Measurements from ENCODE around the gene CEMIP. TPM values are rescaled to one million over a fixed set of nuclear protein-coding genes. Genes with fewer than 3 reads are reported as not detected.

The CEMIP gene
- total RNA-seq, 2 experiments from 2014 or later, result not detected

DNA sequence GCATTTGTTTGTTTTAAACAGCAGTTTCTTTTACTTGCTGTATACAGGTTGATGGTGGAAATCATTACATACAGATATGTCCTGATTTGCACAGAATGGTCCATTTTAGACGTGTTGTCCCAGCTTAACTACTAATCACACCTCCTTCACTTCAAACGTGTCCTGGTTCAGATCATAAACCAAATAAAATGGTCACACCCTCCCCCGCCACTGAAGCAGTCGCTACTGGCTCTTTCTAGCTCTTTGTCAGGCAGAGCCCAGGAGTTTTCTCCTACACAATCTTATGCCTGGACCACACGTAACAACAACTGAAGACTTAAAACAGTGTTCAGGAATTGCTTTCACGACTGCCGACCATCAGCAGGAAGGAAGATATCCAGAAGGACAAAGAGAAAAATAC lies 136.9 kb downstream of the CEMIP start:
- peaks cover 9% of the 10 kb centered on the region for H3K4me1 ChIP-seq (ENCODE audit: insufficient read depth, low read length)
- Mint-ChIP-seq H3K36me3 (ENCODE audit: low read depth) (peaks cover under 1% of the 10 kb centered on the region), H3K9me3 (no peaks in the 10 kb centered on the region), H3K4me3 (no peak overlapping the region), H3K27me3 (no peaks in the 10 kb centered on the region), H3K4me1 (ENCODE audit: low read depth) (peaks cover 7% of the 10 kb centered on the region), H3K27ac (no peak overlapping the region)
- TF ChIP-seq, protein P1, sequence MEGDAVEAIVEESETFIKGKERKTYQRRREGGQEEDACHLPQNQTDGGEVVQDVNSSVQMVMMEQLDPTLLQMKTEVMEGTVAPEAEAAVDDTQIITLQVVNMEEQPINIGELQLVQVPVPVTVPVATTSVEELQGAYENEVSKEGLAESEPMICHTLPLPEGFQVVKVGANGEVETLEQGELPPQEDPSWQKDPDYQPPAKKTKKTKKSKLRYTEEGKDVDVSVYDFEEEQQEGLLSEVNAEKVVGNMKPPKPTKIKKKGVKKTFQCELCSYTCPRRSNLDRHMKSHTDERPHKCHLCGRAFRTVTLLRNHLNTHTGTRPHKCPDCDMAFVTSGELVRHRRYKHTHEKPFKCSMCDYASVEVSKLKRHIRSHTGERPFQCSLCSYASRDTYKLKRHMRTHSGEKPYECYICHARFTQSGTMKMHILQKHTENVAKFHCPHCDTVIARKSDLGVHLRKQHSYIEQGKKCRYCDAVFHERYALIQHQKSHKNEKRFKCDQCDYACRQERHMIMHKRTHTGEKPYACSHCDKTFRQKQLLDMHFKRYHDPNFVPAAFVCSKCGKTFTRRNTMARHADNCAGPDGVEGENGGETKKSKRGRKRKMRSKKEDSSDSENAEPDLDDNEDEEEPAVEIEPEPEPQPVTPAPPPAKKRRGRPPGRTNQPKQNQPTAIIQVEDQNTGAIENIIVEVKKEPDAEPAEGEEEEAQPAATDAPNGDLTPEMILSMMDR (IDR thresholded peaks at IDR 0.05), result no peak
- ATAC-seq (ENCODE audit: poor library complexity) (no peak), DNase-seq (no peak)
- H3K27ac ChIP-seq (ENCODE audit: low read depth in 1 of 2, low read length in 2 of 2), result no peak overlapping the region
- intact Hi-C loops (cut with DNase I, micrococcal nuclease), result no loop called here
- H3K36me3 ChIP-seq (ENCODE audit: insufficient read depth, low read length), result no peaks in the 10 kb centered on the region
- no peaks in the 10 kb centered on the region for H3K9me3 ChIP-seq (ENCODE audit: control insufficient read depth in 1 of 2, insufficient read depth in 1 of 2, low read length in 2 of 2)
- no peak overlapping the region for H3K4me3 ChIP-seq (ENCODE audit: low read length)
- ChIA-PET CTCF (no interaction called here), POLR2A (no interaction called here)
- no peaks in the 10 kb centered on the region for H3K27me3 ChIP-seq (ENCODE audit: control insufficient read depth in 1 of 2, insufficient read depth in 2 of 2, low read length in 2 of 2)

DNA sequence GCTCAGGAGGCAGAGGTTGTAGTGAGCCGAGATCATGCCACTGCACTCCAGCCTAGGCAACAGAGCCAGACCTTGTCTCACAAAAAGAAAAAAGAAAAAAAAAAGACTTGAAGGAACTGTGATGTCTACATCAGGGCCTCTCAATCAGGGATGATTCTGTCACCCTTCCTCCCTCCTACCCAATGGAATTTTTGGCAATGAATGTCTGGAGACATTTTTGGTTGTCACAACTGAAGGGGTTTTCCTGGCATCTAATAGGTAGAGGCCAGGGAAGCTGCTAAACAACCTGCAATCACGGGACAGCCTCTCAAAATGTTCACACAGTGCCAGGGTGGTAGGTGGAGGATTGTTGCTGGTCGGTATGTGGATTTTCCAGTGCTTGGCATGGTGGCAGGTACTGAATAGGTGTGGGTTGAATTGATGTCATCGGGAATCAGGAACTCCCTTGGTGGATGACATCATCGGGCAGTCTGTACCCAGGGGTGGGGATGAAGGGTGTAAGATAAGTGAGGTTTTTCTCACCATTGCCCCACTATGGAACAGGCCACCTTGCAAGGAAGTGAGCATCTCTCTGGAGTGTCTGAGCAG lies 139.1 kb downstream of the CEMIP start:
- H3K27ac ChIP-seq (ENCODE audit: low read depth in 1 of 2, low read length in 2 of 2), result no peak overlapping the region
- CTCF ChIA-PET, result no interaction called here
- peaks cover 11% of the 10 kb centered on the region for H3K4me1 Mint-ChIP-seq (ENCODE audit: low read depth)

DNA sequence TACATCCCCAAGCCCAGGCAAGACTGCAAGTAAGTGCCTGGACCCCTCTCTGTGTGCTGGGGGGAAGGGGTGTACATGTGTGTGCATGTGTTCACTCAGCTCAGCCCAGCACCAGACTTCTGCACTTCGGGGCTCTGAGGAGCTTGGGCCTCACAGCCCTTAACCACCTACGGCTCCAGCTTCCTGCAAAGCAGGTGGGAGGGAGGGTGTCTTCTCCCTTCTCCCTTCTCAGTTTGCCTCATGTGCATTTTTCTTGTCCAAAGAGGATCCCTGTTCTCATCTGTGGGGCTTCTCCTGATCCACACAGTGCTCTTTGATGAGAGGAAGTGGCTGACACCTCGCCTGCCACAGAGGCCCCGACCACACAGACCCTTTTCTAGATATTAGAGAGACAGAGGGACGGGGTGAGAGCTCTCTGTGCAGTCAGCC lies 141.1 kb downstream of the CEMIP start:
- intact Hi-C loops (cut with DNase I, micrococcal nuclease), result no loop called here
- no peaks in the 10 kb centered on the region for H3K27me3 Mint-ChIP-seq
- Histone ChIP-seq H3K4me1 (ENCODE audit: insufficient read depth, low read length) (peaks cover 15% of the 10 kb centered on the region), H3K36me3 (ENCODE audit: insufficient read depth, low read length) (no peaks in the 10 kb centered on the region), H3K27ac (ENCODE audit: low read depth in 1 of 2, low read length in 2 of 2) (no peak overlapping the region), H3K27me3 (ENCODE audit: control insufficient read depth in 1 of 2, insufficient read depth in 2 of 2, low read length in 2 of 2) (no peaks in the 10 kb centered on the region), H3K9me3 (ENCODE audit: control insufficient read depth in 1 of 2, insufficient read depth in 1 of 2, low read length in 2 of 2) (no peaks in the 10 kb centered on the region), H3K4me3 (ENCODE audit: low read length) (no peak overlapping the region)
- peaks cover 10% of the 10 kb centered on the region for H3K36me3 Mint-ChIP-seq (ENCODE audit: low read depth)
- TF ChIP-seq, protein P1 (IDR thresholded peaks at IDR 0.05), result no peak
- CTCF ChIA-PET, result no interaction called here
- no peak overlapping the region for H3K27ac Mint-ChIP-seq
- H3K4me3 Mint-ChIP-seq, result no peak overlapping the region
- DNase-seq (no peak), ATAC-seq (ENCODE audit: poor library complexity) (no peak)
- H3K4me1 Mint-ChIP-seq (ENCODE audit: low read depth), result peaks cover 11% of the 10 kb centered on the region
- H3K9me3 Mint-ChIP-seq, result no peaks in the 10 kb centered on the region
- POLR2A ChIA-PET, result no interaction called here

More for the DNA sequence above, 139.1 kb downstream of the CEMIP start:
- no peaks in the 10 kb centered on the region for H3K27me3 Mint-ChIP-seq
- no peak overlapping the region for H3K4me3 Mint-ChIP-seq
- intact Hi-C loops (cut with DNase I, micrococcal nuclease), result no loop called here
- POLR2A ChIA-PET, result no interaction called here
- no peak overlapping the region for H3K27ac Mint-ChIP-seq
- H3K4me1 ChIP-seq (ENCODE audit: insufficient read depth, low read length), result peaks cover 15% of the 10 kb centered on the region
- TF ChIP-seq, protein P1 (IDR thresholded peaks at IDR 0.05), result no peak
- no peaks in the 10 kb centered on the region for H3K9me3 ChIP-seq (ENCODE audit: control insufficient read depth in 1 of 2, insufficient read depth in 1 of 2, low read length in 2 of 2)
- no peaks in the 10 kb centered on the region for H3K9me3 Mint-ChIP-seq
- H3K36me3 Mint-ChIP-seq (ENCODE audit: low read depth), result peaks cover 9% of the 10 kb centered on the region
- H3K36me3 ChIP-seq (ENCODE audit: insufficient read depth, low read length), result no peaks in the 10 kb centered on the region
- DNase-seq (no peak), ATAC-seq (ENCODE audit: poor library complexity) (no peak)
- H3K4me3 ChIP-seq (ENCODE audit: low read length), result no peak overlapping the region
- no peaks in the 10 kb centered on the region for H3K27me3 ChIP-seq (ENCODE audit: control insufficient read depth in 1 of 2, insufficient read depth in 2 of 2, low read length in 2 of 2)
